ENCODE results near the gene RIPK3.

- TF ChIP-seq CTCF (IDR thresholded peaks at IDR 0.05; ENCODE audit: insufficient read depth, low read depth, low read length) (no peak), EZH2 (IDR thresholded peaks at IDR 0.05; ENCODE audit: insufficient read depth, low read length) (no peak)
Measured at GRCh38 chr14:24337824-24338175, 2.0 kb downstream of the RIPK3 start.

Measured in astrocyte (in vitro differentiated cells and primary cell).